Measurements from ENCODE around the gene LCE1B. TPM values are rescaled to one million over a fixed set of nuclear protein-coding genes. Genes with fewer than 3 reads are reported as not detected.

The LCE1B gene
- total RNA-seq, 1 donor from 2014 or later = not detected

DNA sequence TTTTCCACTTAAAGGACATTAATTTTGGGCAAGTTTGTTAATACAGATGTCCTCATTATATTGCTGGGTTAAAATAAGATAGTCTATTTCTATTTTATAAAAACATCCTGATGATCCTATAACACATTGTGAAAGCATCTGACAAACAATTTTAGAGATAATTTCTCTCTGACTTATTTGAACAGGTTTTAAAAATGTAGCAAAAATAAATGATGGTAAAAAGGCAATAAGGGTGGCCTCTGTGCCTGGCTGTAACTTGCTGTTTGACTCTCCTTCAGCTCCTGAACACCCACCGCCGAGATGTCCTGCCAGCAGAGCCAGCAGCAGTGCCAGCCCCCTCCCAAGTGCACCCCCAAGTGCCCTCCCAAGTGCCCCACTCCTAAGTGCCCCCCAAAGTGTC is 15.4 kb downstream of the LCE1B start, which contains the start of gene LCE1A:
Gene LCE1A, plus strand, starts transcription at position 301 of the 400 bp plus-strand sequence. Its CDS starts 0 bp downstream, at position 301.
- no peak for ATAC-seq
- Histone ChIP-seq H3K4me3 (no peak within 1 kb of the TSS), H3K27ac (no peak within 1 kb of the TSS), H3K36me3 (no peaks in the 10 kb centered on the region), H3K9me3 (no peaks in the 10 kb centered on the region), H3K27me3 (ENCODE audit: low read depth) (peaks cover 4% of the 10 kb centered on the region), H3K4me1 (no peaks in the 10 kb centered on the region)
- TF ChIP-seq, protein P1, sequence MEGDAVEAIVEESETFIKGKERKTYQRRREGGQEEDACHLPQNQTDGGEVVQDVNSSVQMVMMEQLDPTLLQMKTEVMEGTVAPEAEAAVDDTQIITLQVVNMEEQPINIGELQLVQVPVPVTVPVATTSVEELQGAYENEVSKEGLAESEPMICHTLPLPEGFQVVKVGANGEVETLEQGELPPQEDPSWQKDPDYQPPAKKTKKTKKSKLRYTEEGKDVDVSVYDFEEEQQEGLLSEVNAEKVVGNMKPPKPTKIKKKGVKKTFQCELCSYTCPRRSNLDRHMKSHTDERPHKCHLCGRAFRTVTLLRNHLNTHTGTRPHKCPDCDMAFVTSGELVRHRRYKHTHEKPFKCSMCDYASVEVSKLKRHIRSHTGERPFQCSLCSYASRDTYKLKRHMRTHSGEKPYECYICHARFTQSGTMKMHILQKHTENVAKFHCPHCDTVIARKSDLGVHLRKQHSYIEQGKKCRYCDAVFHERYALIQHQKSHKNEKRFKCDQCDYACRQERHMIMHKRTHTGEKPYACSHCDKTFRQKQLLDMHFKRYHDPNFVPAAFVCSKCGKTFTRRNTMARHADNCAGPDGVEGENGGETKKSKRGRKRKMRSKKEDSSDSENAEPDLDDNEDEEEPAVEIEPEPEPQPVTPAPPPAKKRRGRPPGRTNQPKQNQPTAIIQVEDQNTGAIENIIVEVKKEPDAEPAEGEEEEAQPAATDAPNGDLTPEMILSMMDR (IDR thresholded peaks at IDR 0.05) = no peak
- intact Hi-C loops (cut with DNase I) = no loop called here
- no peak for DNase-seq

DNA sequence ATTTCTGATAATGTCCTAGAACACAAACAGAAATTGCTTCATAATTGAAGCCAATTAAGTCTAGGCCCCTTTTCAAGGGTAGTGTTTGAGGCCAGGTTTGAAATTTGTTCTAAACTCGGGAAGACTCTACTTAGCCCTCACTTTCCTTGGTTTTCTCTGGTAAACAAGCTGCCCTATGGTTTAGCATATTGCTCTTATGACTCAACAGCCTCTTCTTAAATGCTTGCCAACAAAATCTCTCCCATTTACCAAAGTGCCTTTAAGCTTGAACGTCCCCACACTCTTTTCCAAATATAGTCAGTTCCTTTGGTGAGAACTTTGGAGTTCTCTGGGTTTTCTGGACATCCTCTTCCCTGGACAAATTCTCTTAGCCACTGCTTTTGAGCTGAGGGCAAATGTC is 25.1 kb downstream of the LCE1B start:
- TF ChIP-seq, protein P1 (IDR thresholded peaks at IDR 0.05) = no peak
- Histone ChIP-seq H3K36me3 (no peaks in the 10 kb centered on the region), H3K27ac (no peak overlapping the region), H3K4me1 (no peaks in the 10 kb centered on the region), H3K4me3 (no peak overlapping the region), H3K9me3 (no peaks in the 10 kb centered on the region), H3K27me3 (ENCODE audit: low read depth) (no peaks in the 10 kb centered on the region)
- intact Hi-C loops (cut with DNase I) = no loop called here
- no peak for DNase-seq
- no peak for ATAC-seq

DNA sequence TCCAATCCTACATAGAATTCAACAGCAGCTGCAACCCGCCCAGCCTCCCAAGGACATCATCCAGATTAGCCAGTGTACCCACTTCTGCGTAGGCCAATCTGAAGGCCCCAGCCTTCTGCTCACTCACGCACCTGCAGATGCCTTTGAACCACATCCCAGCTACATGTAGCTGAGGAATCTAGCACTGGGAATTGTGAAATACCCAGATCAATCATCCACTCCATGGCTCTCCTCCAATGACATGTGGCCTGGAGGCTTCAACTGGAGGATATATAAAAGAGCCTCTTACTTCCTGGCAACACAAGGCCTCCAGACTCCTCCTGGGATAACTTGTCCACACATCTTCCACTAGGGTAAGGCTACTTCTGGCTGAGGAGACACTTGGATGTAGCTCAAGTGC is 30.8 kb downstream of the LCE1B start, which contains the start of gene LCE6A:
Gene LCE6A, plus strand, starts transcription at position 301 of the 400 bp plus-strand sequence. CDS start 665 bp downstream, outside the sequence.
- no peaks in the 10 kb centered on the region for H3K9me3 ChIP-seq
- no peaks in the 10 kb centered on the region for H3K4me1 ChIP-seq
- no peak within 1 kb of the TSS for H3K4me3 ChIP-seq
- DNase-seq (no peak), ATAC-seq (no peak)
- no peaks in the 10 kb centered on the region for H3K36me3 ChIP-seq
- no peak within 1 kb of the TSS for H3K27ac ChIP-seq
- intact Hi-C loops (cut with DNase I) = no loop called here
- H3K27me3 ChIP-seq (ENCODE audit: low read depth) = no peaks in the 10 kb centered on the region
- TF ChIP-seq, protein P1 (IDR thresholded peaks at IDR 0.05) = no peak

DNA sequence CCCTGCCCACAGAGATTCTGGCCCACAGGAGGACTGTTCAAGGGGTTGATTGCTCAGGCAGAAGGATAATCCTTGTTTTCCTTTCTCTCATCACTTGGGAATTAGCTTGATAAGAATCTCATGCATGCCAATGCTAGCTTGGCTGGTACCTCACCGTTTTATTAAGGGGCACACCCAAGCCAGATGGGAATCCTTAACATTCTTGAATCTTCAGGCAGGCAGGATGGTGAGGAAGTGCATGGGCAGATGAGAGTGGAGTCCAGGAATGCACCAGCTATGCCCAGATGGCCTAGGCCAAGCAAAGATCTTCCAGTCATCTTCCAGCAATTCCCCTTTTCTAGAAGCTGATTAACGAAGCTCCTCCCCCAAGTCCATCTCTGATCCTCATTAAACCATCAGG is 43.9 kb downstream of the LCE1B start:
- DNase-seq = no peak
- TF ChIP-seq, protein P1 (IDR thresholded peaks at IDR 0.05) = no peak
- H3K27ac ChIP-seq = no peak overlapping the region

DNA sequence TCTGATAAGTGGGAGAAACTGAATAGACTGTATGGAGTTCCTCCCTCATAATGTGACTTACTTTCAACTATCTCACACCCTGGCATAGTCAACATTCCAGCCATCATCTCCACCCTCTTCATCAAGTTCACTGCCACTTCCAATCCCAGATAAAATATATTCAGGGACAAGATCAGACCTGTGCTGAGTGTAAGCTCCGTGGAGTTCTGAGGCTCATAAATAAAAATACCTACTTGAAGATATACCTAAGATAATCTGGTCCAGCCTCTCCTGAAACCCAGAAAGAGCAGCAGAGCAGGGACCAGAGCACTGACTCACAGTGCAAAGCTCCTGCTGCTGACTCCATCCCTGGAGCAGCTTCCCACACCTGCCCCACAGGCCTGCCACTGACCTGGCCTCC is 46.3 kb downstream of the LCE1B start:
- DNase-seq = no peak
- no peaks in the 10 kb centered on the region for H3K4me1 ChIP-seq
- no peaks in the 10 kb centered on the region for H3K27me3 ChIP-seq (ENCODE audit: low read depth)
- intact Hi-C loops (cut with DNase I) = no loop called here
- no peak overlapping the region for H3K27ac ChIP-seq
- TF ChIP-seq, protein P1 (IDR thresholded peaks at IDR 0.05) = no peak
- ATAC-seq = no peak
- H3K36me3 ChIP-seq = no peaks in the 10 kb centered on the region
- no peaks in the 10 kb centered on the region for H3K9me3 ChIP-seq
- H3K4me3 ChIP-seq = no peak overlapping the region

More for the DNA sequence above, 43.9 kb downstream of the LCE1B start:
- Histone ChIP-seq H3K27me3 (ENCODE audit: low read depth) (no peaks in the 10 kb centered on the region), H3K9me3 (no peaks in the 10 kb centered on the region), H3K36me3 (no peaks in the 10 kb centered on the region), H3K4me3 (no peak overlapping the region), H3K4me1 (no peaks in the 10 kb centered on the region)
- no peak for ATAC-seq
- intact Hi-C loops (cut with DNase I) = no loop called here
